GM10248 (cell line): ENCODE measurements around the gene SLC26A9.
"Not testable (repeated sequence)": the region's sequence is repeated elsewhere in the genome, so short reads cannot be mapped to it uniquely, and the experiment has no call there.

Source experiments
- CTCF ChIA-PET: fragments of 300-600 bp; sonication (Branson Sonifier 250); formaldehyde crosslinking; extraction: SDS; loops from one replicate; lab custom pipeline; 2021; ENCODE audit warnings: antibody characterized with exemption; lab: Yijun Ruan, JAX
- POLR2A ChIA-PET: fragments of 350-650 bp; sonication (Branson Sonifier 250); formaldehyde crosslinking; extraction: SDS; loops from one replicate; lab custom pipeline; 2020; ENCODE audit warnings: antibody characterized with exemption; lab: Yijun Ruan, JAX
- DNase-seq: peaks from one replicate; pipeline ENCODE4 v3.0.0; 2012; ENCODE audit errors: extremely low spot score
- TF ChIP-seq, protein P1 (sequence below): IDR thresholded peaks from 2 replicates; pipeline ENCODE4 v1.5.1; 2012; ENCODE audit warnings: mild to moderate bottlenecking, low read depth; ENCODE audit errors: extremely low read depth, missing control alignments, control extremely low read depth

The SLC26A9 gene

DNA sequence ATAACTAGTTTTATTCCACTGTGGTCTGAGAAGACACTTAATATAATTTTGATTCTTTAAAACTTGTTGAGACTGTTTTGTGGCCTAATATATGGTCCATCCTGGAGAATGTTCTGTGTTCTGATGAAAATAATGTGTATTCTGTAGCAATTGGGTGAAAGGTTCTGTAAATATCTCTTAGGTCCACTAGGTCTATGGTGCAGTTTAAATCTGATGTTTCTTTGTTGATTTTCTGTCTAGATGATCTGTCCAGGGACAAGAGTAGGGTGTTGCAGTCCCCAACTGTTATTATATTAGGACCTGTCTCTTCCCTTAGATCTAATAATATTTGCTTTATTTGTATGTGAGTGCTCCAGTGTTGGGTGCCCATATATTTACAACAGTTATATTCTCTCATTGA lies 59.5 kb downstream of the SLC26A9 start:
- no peak for DNase-seq
- CTCF ChIA-PET: no interaction called here
- TF ChIP-seq, protein P1, sequence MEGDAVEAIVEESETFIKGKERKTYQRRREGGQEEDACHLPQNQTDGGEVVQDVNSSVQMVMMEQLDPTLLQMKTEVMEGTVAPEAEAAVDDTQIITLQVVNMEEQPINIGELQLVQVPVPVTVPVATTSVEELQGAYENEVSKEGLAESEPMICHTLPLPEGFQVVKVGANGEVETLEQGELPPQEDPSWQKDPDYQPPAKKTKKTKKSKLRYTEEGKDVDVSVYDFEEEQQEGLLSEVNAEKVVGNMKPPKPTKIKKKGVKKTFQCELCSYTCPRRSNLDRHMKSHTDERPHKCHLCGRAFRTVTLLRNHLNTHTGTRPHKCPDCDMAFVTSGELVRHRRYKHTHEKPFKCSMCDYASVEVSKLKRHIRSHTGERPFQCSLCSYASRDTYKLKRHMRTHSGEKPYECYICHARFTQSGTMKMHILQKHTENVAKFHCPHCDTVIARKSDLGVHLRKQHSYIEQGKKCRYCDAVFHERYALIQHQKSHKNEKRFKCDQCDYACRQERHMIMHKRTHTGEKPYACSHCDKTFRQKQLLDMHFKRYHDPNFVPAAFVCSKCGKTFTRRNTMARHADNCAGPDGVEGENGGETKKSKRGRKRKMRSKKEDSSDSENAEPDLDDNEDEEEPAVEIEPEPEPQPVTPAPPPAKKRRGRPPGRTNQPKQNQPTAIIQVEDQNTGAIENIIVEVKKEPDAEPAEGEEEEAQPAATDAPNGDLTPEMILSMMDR: no peak
- POLR2A ChIA-PET: no interaction called here

DNA sequence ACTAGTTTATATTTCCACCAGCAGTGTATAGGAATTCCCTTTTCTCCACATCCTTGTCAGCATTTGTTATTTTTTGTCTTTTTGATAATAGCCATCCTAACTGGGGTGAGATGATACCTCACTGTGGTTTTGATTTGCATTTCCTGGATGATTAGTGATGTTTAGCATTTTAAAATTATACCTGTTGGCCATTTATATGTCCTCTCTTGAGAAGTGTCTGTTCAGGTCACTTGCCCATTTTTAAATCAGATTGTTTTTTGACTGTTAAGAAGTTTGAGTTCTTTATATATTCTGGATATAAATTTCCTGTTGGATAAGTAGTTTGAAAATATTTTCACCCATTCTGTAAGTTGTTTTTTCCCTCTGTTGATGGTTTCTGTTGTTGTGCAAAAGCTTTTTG lies 62.3 kb downstream of the SLC26A9 start:
- CTCF ChIA-PET: no interaction called here
- TF ChIP-seq, protein P1: no peak

DNA sequence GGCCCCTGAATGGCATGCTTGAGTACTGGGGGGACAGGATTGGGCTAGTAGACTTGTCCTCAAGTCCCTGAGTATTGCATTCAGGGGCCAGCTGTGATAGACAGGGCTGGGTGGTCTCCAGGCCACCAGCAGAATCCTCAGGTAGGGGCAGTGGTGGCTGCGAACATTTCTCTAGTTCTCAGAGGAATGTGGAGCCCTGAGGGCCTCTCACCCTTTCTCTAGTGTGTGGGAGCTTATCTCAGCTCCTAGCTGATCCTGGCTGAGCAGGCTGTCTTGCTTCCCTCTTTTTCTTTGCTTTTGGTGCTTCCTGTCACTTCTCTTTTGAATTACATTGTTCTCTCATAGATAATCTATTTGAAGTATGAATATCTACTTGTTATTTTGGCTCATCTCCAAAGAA lies 63.3 kb downstream of the SLC26A9 start:
- no peak for DNase-seq
- POLR2A ChIA-PET: no interaction called here
- TF ChIP-seq, protein P1: no peak
- CTCF ChIA-PET: no interaction called here

More for the DNA sequence above, 62.3 kb downstream of the SLC26A9 start:
- DNase-seq: no peak
- POLR2A ChIA-PET: no interaction called here

DNA sequence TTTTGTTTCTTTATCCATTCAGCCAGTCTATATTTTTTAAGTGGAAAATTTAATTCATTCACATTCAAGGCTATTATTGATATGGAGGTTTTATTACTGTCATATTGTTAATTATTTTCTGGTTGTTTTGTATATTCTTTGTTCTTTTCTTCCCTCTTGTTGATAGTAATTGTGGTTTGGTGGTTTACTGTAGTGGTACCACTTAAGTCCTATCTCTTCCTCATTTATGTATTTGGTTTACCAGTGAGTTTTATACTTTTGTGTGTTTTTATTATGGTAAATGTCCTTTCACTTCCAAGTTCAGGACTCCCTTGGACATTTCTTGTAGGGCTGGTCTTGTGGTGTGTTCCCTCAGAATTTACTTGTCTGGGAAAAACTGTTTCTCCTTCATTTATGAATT lies 65.2 kb downstream of the SLC26A9 start:
- no peak for DNase-seq
- CTCF ChIA-PET: no interaction called here
- TF ChIP-seq, protein P1: no peak
- POLR2A ChIA-PET: no interaction called here

DNA sequence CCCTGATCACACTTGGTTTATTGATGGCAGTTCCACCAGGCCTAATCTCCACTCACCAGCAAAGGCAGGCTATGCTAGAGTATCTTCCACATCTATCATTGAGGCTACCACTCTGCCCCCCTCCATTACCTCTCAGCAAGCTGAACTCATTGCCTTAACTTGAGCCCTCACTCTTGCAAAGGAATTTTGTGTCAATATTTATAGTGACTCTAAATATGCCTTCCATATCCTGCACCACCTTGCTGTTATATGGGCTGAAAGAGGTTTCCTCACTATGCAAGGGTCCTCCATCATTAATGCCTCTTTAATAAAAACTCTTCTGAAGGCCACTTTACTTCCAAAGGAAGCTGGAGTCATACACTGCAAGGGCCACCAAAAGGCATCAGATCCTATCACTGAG lies 70.1 kb downstream of the SLC26A9 start:
- DNase-seq, POLR2A ChIA-PET, CTCF ChIA-PET: not testable (repeated sequence)

DNA sequence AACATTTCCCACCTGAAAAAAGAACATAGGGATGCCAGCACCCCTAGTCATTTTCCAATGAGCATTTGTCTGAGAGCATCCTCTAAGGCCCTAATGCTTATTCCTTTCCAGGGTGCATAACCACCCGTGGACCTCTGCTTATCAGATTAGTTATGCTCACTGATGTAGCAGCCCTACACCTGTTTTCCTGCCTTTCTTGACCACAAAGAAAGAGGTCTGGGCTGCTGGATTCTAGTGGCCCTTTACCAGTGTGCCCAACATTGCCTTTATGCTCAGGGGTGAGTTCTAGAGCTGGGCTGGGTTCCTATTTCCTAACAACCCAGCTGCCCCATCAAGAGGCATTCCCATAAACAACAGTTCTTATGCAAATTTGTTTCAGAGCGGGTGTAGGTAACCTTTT lies 73.0 kb downstream of the SLC26A9 start:
- CTCF ChIA-PET: no interaction called here
- TF ChIP-seq, protein P1: no peak
- DNase-seq: no peak
- POLR2A ChIA-PET: no interaction called here
